ENCODE measurements around the gene MED13.

Gene MED13

GRCh38 chr17:61974115-61974514 is 91.0 kb downstream of the MED13 start:
- DNase-seq (ENCODE audit: low spot score), result no peak
- TF ChIP-seq CTCF (IDR thresholded peaks at IDR 0.05; ENCODE audit: extremely low read depth, insufficient read depth, missing control alignments), result no peak
- in situ Hi-C loops (cut with MboI; ENCODE audit: low pct_unique_long_range_greater_than_20kb, low sequenced_read_pairs, unreplicated experiment), result no loop called here

DNA sequence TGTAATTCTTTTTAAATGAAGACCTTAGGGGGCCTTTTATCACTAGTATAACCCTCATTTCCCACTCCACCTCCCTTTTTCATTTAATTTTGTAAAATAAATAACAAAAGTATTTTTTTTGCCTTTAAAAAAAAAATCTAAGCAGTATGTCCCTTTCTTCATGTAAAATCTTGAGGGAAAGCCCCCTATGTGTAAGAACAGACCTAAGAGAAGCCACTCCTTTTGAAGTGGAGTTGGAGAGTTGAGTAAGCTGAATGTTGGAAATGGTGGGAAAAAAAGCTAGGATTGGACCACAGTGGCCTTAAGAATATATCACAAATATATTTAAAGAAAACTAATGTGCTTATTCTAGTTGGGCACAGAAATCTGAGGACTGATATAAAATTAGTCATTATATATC is 92.8 kb downstream of the MED13 start:
- DNase-seq (ENCODE audit: low spot score), result no peak
- in situ Hi-C loops (cut with MboI; ENCODE audit: low pct_unique_long_range_greater_than_20kb, low sequenced_read_pairs, unreplicated experiment), result no loop called here
- no peak for TF ChIP-seq CTCF (IDR thresholded peaks at IDR 0.05; ENCODE audit: extremely low read depth, insufficient read depth, missing control alignments)

DNA sequence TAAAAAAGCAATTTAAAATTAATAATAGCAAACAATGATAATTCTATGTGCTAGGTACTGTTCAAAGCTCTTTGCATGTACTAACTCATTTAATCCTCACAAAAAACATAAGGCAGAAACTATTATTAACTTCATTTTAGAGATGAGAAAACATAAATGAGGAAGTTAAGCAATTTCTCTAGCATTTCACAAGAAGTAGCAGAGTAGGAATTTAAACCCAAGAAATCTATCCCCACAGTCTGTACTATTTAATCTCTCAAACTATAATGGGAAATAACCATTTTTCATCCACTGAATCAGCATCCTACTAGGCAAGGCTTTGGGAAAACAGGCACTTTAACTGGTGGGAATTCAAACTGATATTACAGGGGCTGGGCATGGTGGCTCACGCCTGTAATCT is 95.0 kb downstream of the MED13 start:
- no peak for TF ChIP-seq CTCF (IDR thresholded peaks at IDR 0.05; ENCODE audit: extremely low read depth, insufficient read depth, missing control alignments)
- DNase-seq (ENCODE audit: low spot score), result no peak
- in situ Hi-C loops (cut with MboI; ENCODE audit: low pct_unique_long_range_greater_than_20kb, low sequenced_read_pairs, unreplicated experiment), result no loop called here

GRCh38 chr17:61968757-61969156 is 96.3 kb downstream of the MED13 start:
- DNase-seq (ENCODE audit: low spot score), result no peak
- no peak for TF ChIP-seq CTCF (IDR thresholded peaks at IDR 0.05; ENCODE audit: extremely low read depth, insufficient read depth, missing control alignments)
- in situ Hi-C loops (cut with MboI; ENCODE audit: low pct_unique_long_range_greater_than_20kb, low sequenced_read_pairs, unreplicated experiment), result no loop called here

GRCh38 chr17:61967729-61968128 is 97.3 kb downstream of the MED13 start:
- in situ Hi-C loops (cut with MboI; ENCODE audit: low pct_unique_long_range_greater_than_20kb, low sequenced_read_pairs, unreplicated experiment), result no loop called here
- DNase-seq (ENCODE audit: low spot score), result no peak
- TF ChIP-seq CTCF (IDR thresholded peaks at IDR 0.05; ENCODE audit: extremely low read depth, insufficient read depth, missing control alignments), result no peak

- in situ Hi-C loops (cut with MboI; ENCODE audit: low pct_unique_long_range_greater_than_20kb, low sequenced_read_pairs, unreplicated experiment), result no loop called here
- DNase-seq (ENCODE audit: low spot score), result no peak
- no peak for TF ChIP-seq CTCF (IDR thresholded peaks at IDR 0.05; ENCODE audit: extremely low read depth, insufficient read depth, missing control alignments)
Measured at GRCh38 chr17:61966191-61966590, 98.9 kb downstream of the MED13 start.

- in situ Hi-C loops (cut with MboI; ENCODE audit: low pct_unique_long_range_greater_than_20kb, low sequenced_read_pairs, unreplicated experiment), result no loop called here
- no peak for DNase-seq (ENCODE audit: low spot score)
- no peak for TF ChIP-seq CTCF (IDR thresholded peaks at IDR 0.05; ENCODE audit: extremely low read depth, insufficient read depth, missing control alignments)
Measured at GRCh38 chr17:61955619-61956018, 109.5 kb downstream of the MED13 start.
